GM12865 (cell line): ENCODE data around the gene ANKDD1A.

Source experiments
- DNase-seq: peaks from one replicate; pipeline ENCODE4 v3.0.0; 2010; ENCODE audit warnings: low read depth
- H3K4me3 ChIP-seq: 2 replicates; pipeline ENCODE4 v1.5.1; 2011; ENCODE audit warnings: mild to moderate bottlenecking, low read depth, low read length, control low read depth
- TF ChIP-seq, protein P1 (sequence below): IDR thresholded peaks from 2 replicates; pipeline ENCODE4 v1.5.1; 2011; ENCODE audit warnings: low read length, control low read depth, low read depth, inconsistent platforms; ENCODE audit not compliant: insufficient read depth; ENCODE audit errors: missing control alignments

Gene ANKDD1A

DNA sequence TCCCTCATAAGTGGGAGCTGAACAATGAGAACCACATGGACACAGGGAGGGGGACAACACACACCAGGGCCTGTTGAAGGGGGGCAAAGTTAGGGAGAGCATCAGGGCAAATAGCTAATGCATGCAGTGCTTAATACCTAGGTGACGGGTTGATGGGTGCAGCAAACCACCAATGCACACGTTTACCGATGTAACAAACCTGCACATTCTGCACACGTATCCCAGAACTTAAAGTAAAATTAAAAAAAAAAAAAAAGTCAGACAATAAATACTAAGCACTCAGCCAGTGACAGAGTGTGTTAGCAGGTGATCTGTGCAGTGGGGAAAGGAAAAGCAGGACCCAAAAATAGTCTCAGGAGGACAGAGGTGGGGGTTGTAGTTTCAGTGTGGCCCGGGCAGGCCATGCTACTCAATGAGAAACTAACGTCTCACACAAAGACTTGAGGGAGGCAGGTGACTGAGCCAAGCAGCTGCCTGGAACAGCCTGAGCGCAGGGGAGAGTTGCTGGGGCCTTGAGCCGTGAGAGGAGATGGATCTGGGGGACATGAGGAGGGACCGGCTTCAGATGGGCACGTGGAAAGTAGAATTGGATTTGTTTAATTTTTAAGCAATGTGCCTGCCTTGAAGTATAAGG is 18.4 kb downstream of the ANKDD1A start:
- peak; percentile 83 for DNase-seq
- H3K4me3 ChIP-seq = peak overlapping the region; percentile 14; the same call in 1 of the 2 replicates
- TF ChIP-seq, protein P1, sequence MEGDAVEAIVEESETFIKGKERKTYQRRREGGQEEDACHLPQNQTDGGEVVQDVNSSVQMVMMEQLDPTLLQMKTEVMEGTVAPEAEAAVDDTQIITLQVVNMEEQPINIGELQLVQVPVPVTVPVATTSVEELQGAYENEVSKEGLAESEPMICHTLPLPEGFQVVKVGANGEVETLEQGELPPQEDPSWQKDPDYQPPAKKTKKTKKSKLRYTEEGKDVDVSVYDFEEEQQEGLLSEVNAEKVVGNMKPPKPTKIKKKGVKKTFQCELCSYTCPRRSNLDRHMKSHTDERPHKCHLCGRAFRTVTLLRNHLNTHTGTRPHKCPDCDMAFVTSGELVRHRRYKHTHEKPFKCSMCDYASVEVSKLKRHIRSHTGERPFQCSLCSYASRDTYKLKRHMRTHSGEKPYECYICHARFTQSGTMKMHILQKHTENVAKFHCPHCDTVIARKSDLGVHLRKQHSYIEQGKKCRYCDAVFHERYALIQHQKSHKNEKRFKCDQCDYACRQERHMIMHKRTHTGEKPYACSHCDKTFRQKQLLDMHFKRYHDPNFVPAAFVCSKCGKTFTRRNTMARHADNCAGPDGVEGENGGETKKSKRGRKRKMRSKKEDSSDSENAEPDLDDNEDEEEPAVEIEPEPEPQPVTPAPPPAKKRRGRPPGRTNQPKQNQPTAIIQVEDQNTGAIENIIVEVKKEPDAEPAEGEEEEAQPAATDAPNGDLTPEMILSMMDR = no peak

DNA sequence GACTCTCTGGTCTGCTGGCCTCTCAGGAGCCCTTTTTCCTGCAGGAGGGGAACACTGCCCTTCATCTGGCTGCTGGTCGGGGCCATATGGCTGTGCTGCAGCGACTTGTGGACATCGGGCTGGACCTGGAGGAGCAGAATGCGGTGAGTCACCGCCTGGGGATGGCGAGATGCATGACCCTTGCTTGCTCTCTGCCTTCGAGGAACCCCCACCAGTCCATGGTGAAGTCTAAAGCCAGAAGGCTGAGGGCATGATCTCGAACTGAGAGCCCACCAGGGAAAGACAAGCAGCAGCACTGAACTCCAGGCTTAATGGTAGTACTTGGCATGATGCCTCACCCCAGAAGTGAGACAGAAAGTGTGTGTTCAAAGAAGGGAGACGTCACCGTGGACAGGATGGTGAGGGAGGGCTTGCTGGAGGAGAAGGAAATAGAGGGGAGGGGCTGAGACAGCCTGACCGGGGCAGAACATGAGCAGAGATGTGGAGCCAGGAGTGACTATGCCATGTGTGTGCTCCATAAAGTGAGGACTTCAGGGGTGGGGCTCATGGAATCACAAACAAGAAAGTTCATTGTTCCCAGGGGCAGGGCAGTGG is 19.2 kb downstream of the ANKDD1A start:
- peak overlapping the region; percentile 14 for H3K4me3 ChIP-seq
- TF ChIP-seq, protein P1 = no peak
- DNase-seq = peak; percentile 56

DNA sequence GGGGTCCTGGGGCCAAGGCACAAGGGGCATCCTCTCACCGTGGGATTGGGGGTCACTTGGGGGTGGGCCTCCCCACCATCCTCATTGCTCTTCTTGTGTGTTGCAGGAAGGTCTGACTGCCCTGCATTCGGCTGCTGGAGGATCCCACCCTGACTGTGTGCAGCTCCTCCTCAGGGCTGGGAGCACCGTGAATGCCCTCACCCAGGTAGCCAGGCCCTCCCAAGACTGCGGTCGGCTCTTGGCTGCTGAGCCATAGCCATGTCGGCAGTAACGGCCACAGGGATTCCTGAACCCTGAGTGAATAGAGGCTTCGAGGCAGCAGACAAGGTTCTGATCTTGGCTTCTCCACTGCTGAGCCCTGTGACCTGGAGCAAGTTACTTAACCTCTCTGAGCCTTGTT is 19.7 kb downstream of the ANKDD1A start:
- no peak overlapping the region for H3K4me3 ChIP-seq
- no peak for DNase-seq
- TF ChIP-seq, protein P1 = no peak

DNA sequence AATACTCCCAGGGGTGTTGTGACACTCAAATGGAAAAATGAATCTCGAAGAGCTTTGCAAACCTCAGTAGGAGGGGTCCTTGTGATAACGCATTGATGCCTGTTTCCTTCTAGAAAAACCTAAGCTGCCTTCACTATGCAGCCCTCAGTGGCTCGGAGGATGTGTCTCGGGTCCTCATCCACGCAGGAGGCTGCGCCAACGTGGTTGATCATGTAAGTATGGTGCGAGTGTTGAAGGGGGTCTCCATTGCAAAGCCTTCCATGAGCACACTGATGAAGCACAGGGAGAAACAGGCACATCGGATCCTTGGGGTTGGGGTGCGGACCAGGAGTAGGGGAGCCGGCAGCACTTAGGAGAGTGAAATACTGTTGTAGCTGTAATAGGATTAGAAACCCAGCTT is 22.3 kb downstream of the ANKDD1A start:
- TF ChIP-seq, protein P1 = no peak
- no peak for DNase-seq
- no peak overlapping the region for H3K4me3 ChIP-seq

DNA sequence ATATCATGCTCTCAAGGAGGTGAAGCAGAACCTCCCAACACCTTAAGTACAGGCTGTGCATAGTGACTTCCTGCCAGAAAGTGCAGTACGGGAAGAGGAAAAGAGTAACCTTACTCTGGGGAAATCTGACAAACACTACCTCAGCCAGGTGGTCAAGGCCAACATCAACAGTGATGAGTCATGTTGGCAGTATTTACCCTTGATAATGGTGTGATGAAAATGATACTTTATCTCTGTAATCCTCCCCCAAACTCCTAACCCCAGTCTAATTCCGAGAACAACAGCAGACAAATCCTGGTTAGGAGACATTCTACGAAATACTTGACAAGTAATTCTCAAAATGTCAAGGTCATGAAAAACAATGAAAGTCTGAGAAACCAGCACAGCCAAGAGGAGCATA is 26.5 kb downstream of the ANKDD1A start:
- DNase-seq = no peak
- TF ChIP-seq, protein P1 = no peak
- no peak overlapping the region for H3K4me3 ChIP-seq

DNA sequence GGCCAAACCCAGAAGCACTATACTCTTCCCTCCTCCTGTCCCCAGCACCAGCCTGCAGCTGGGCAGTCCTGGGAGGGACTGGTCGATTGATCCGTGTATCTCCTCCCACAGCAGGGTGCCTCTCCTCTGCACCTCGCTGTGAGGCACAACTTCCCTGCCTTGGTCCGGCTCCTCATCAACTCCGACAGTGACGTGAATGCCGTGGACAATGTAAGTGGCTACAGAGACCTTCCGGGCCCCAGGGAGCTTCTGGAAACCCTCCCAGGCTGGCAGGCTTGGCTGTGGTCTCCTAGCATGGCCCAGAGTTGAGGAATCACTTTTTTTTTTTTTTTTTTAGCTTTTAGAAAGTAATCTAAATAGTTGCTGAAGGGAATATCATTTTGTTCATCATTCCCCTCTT is 30.7 kb downstream of the ANKDD1A start:
- TF ChIP-seq, protein P1 = no peak
- no peak overlapping the region for H3K4me3 ChIP-seq
- no peak for DNase-seq
